ENCODE data around the gene UBQLNL.

The UBQLNL gene

GRCh38 chr11:5505363-5506048 is 11.0 kb downstream of the UBQLNL start:
- DNase-seq: no peak

DNA sequence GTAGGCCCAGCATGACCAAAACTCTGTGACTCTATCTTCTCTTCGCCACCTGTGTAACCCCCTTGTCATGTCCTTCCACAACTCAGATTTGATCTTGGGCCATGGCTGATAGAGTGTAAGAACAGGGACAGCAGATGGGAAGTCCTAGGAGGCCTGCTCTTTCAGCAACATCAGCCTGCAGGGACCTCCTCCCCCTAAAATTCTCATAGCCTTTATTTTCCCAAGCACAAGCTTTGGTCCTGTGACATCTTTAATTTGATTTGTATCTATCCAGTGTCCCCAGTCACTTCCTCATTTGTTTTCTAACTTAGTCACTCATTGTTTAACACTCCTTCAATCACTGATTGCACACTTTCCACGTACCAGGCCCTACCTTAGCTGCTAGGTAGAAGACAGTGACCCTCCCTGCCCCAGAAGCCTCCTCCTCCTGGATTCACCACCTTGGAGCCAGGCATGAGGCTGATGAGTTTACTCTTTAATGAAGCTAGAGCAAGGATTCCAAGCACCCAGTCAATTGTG is 12.0 kb downstream of the UBQLNL start:
- no peak for DNase-seq

DNA sequence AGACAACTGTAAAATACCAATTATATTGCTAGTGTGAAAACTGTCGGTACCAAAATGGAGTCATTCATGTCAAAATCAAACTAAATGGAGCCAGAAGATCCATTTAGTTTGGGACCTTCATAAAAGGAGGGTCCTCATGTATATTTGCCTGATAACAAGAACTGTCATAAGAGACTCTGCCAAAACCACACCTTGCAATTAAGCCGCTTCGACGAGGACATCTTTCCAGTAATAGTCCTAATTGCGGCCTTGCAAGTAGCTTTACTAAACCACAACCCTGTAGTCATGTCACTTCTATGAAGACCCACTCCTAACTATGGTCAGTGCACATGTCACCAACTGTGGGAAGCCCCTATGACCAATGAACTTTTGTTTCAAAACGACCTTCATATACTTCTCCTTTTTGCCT is 16.1 kb downstream of the UBQLNL start:
- no peak for DNase-seq

GRCh38 chr11:5499671-5500070 is 16.8 kb downstream of the UBQLNL start:
- DNase-seq: no peak

GRCh38 chr11:5489576-5490357 is 26.7 kb downstream of the UBQLNL start:
- no peak for DNase-seq

DNA sequence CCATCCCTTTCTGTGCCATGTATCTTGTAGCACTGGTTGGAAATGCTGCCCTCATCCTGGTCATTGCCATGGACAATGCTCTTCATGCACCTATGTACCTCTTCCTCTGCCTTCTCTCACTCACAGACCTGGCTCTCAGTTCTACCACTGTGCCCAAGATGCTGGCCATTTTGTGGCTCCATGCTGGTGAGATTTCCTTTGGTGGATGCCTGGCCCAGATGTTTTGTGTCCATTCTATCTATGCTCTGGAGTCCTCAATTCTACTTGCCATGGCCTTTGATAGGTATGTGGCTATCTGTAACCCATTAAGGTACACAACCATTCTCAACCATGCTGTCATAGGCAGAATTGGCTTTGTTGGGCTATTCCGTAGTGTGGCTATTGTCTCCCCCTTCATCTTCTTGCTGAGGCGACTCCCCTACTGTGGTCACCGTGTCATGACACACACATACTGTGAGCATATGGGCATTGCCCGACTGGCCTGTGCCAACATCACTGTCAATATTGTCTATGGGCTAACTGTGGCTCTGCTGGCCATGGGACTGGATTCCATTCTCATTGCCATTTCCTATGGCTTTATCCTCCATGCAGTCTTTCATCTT is 27.6 kb downstream of the UBQLNL start:
- DNase-seq: no peak

DNA sequence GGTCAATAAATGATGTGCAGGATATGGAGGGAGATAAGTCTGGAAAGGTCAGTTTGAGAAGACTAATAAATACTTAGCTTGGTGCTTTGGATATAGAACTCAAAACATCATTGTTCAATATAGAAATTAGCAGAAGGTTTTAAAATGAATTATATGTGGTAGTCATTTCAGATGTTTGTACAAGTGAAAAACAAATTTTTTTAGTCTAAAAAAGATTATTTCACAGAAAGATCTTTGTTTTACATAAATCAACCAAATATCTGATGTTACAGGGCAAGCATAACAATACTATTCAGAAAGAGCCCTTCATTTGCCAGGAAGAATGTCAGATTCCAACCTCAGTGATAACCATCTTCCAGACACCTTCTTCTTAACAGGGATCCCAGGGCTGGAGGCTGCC is 28.1 kb downstream of the UBQLNL start, which contains the start of gene OR52D1:
Gene OR52D1, plus strand, starts transcription at position 301 of the 400 bp plus-strand sequence. Its CDS starts 22 bp downstream, at position 323.
- no peak for DNase-seq

- no peak for DNase-seq
Measured at GRCh38 chr11:5486421-5486820, 30.1 kb downstream of the UBQLNL start.

DNA sequence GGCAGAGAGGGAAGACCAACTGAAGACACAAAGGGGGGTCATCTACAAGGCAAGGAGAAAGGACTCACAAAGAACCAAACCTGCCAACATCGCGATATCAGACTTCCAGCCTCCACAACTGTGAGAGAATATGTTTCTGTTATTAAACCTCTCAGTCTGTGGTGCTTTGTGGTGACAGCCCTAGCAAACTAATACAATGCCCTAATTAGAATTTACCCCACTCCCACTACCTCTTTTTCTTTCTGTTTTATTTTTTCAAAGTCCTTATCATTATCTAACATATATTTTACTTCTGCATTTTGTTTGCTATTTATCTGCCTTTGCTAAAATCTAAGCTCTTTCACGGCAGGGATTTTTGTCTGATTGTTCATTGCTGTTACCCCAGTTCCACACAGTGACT is 30.5 kb downstream of the UBQLNL start:
- DNase-seq: no peak

DNA sequence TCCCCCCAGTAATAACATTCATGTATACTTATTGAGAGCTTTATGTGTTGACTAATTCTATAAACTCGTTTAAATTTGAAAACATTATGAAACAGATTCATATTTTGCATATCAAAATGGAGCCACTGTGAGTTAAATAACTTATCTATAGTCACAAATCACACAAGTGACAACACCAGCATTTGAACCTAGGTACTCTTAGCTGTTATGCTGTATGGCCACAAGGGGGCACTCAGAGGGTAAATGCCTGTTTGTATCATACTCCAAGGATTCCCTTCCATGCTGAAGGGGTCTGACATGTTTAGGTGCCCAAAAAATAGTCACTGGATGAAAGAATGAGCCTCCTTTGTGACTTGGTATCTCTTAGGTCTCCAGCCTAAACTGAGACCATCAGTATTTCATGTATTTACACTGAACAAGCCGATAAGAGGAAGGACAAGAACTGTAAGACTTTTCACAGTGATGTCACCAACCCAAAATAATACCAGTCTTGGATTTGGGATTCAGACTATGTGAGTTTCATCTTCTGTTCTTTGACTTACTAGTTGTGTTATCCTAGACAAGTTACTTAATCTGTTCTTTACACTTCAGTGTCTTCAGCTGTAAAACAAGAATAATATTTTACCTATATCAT is 40.2 kb downstream of the UBQLNL start:
- DNase-seq: no peak

DNA sequence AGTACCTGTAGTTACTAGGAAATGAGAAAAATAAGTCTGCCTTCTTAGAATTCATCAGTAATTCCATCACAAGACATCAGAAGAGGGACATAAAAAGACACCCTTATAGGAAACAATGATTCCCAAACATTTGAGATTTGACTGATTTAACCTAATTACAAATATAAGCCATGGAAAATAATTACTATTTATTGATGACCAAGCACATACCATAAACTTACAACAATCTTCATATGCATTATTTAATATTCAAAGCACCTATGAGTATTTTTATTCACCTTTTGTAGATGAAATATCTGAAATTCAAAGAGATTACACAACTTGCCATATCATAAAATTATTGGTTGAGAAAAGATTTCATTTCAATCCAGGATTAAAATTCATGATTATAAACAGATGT is 42.6 kb downstream of the UBQLNL start:
- no peak for DNase-seq

DNA sequence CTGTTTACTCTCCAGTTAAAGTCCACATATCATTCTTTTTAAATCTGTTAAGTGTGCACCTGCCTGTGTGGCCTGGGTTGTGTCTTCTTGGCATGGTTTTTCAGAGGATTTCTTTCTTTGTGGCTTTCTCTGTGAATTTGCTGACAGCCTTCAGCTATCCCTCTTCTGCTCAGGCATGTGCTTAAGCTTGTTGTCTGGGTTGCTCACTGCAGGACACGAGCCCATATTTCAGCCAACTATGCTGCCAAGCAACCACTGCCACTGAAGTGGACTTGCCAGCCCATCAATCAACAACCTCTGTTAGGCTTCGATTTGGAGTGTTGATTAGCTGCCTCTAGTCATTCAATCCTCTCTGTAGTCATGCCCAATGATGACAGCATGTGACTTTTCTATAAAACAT is 49.0 kb downstream of the UBQLNL start:
- DNase-seq: no peak

Measured in activated CD8-positive, alpha-beta memory T cell treated with anti-CD3 and anti-CD28 coated beads, Interleukin-2, amount 50 U/mL, for 48 hours (primary cell).